Measurements from ENCODE around the gene SNRNP70.

The SNRNP70 gene

GRCh38 chr19:49098795-49099194 lies 13.5 kb downstream of the SNRNP70 start:
- 100% methylated on average over 4 of the region's 4 CpGs for WGBS (ENCODE audit: insufficient coverage)
- Histone ChIP-seq H3K4me3 (ENCODE audit: control insufficient read depth in 1 of 7, extremely low read depth in 1 of 7, insufficient read depth in 4 of 7, low read depth in 2 of 7, low read length in 6 of 7) (no peak overlapping the region), H3K27me3 (replicated peaks in 2 of 5; ENCODE audit: control insufficient read depth in 4 of 5, insufficient read depth in 5 of 5, low read length in 4 of 5) (no peaks in the 10 kb centered on the region), H3K27ac (ENCODE audit: insufficient read depth in 1 of 2, low read depth in 1 of 2, low read length in 2 of 2, poor library complexity in 1 of 2, severe bottlenecking in 2 of 2) (no peak overlapping the region), H3K4me1 (ENCODE audit: control extremely low read depth in 1 of 4, control insufficient read depth in 4 of 4, insufficient read depth in 4 of 4, low read length in 3 of 4) (no peaks in the 10 kb centered on the region), H3K36me3 (ENCODE audit: control insufficient read depth in 4 of 4, insufficient read depth in 4 of 4, low read length in 3 of 4) (peaks cover 12 to 85% (median 73%) of the 10 kb centered on the region in 4 experiments), H3K9me3 (ENCODE audit: control extremely low read depth in 1 of 5, control insufficient read depth in 4 of 5, insufficient read depth in 2 of 5, low read depth in 1 of 5, low read length in 4 of 5) (no peaks in the 10 kb centered on the region)
- ChIA-PET POLR2A (interaction anchor here (1.1 kb wide), 1 partner anchor 11 kb away, joined by 4 read pairs; no protein-coding TSS in a partner anchor), CTCF (interaction anchor here (0.5 to 3.3 kb wide), 14 partner anchors 8 to 380 kb away, joined by 3 to 35 read pairs (median 6); no protein-coding TSS in a partner anchor)
- no peak for DNase-seq

- WGBS (ENCODE audit: insufficient coverage), result 96% methylated on average over 8 of the region's 12 CpGs
- Histone ChIP-seq H3K36me3 (ENCODE audit: control insufficient read depth in 4 of 4, insufficient read depth in 4 of 4, low read length in 3 of 4) (peaks cover 9 to 86% (median 74%) of the 10 kb centered on the region in 4 experiments), H3K4me3 (ENCODE audit: control insufficient read depth in 1 of 7, extremely low read depth in 1 of 7, insufficient read depth in 4 of 7, low read depth in 2 of 7, low read length in 6 of 7) (no peak overlapping the region), H3K4me1 (ENCODE audit: control extremely low read depth in 1 of 4, control insufficient read depth in 4 of 4, insufficient read depth in 4 of 4, low read length in 3 of 4) (no peaks in the 10 kb centered on the region), H3K27ac (ENCODE audit: insufficient read depth in 1 of 2, low read depth in 1 of 2, low read length in 2 of 2, poor library complexity in 1 of 2, severe bottlenecking in 2 of 2) (no peak overlapping the region), H3K9me3 (ENCODE audit: control extremely low read depth in 1 of 5, control insufficient read depth in 4 of 5, insufficient read depth in 2 of 5, low read depth in 1 of 5, low read length in 4 of 5) (no peaks in the 10 kb centered on the region), H3K27me3 (replicated peaks in 2 of 5; ENCODE audit: control insufficient read depth in 4 of 5, insufficient read depth in 5 of 5, low read length in 4 of 5) (no peaks in the 10 kb centered on the region)
- ChIA-PET CTCF (interaction anchor here (0.9 to 2.2 kb wide), 3 partner anchors 12 to 98 kb away, joined by 3 to 9 read pairs (median 6); partner anchors contain the start of gene LIN7B), POLR2A (no interaction called here)
- DNase-seq, result no peak
Measured at GRCh38 chr19:49101160-49101559, 15.9 kb downstream of the SNRNP70 start.

- ChIA-PET POLR2A (interaction anchor here (1.4 kb wide), 1 partner anchor 12 kb away, joined by 3 read pairs; the partner anchor contains the start of gene LIN7B), CTCF (interaction anchor here (1.1 to 1.4 kb wide), 4 partner anchors 15 to 97 kb away, joined by 3 to 5 read pairs (median 4); no protein-coding TSS in a partner anchor)
- H3K9me3 ChIP-seq (ENCODE audit: control extremely low read depth in 1 of 5, control insufficient read depth in 4 of 5, insufficient read depth in 2 of 5, low read depth in 1 of 5, low read length in 4 of 5), result no peaks in the 10 kb centered on the region
- no peak overlapping the region for H3K27ac ChIP-seq (ENCODE audit: insufficient read depth in 1 of 2, low read depth in 1 of 2, low read length in 2 of 2, poor library complexity in 1 of 2, severe bottlenecking in 2 of 2)
- H3K27me3 ChIP-seq (replicated peaks in 2 of 5; ENCODE audit: control insufficient read depth in 4 of 5, insufficient read depth in 5 of 5, low read length in 4 of 5), result no peaks in the 10 kb centered on the region
- no peaks in the 10 kb centered on the region for H3K4me1 ChIP-seq (ENCODE audit: control extremely low read depth in 1 of 4, control insufficient read depth in 4 of 4, insufficient read depth in 4 of 4, low read length in 3 of 4)
- no peak for DNase-seq
- H3K4me3 ChIP-seq (ENCODE audit: control insufficient read depth in 1 of 7, extremely low read depth in 1 of 7, insufficient read depth in 4 of 7, low read depth in 2 of 7, low read length in 6 of 7), result no peak overlapping the region
- peaks cover 9 to 88% (median 75%) of the 10 kb centered on the region in 4 experiments for H3K36me3 ChIP-seq (ENCODE audit: control insufficient read depth in 4 of 4, insufficient read depth in 4 of 4, low read length in 3 of 4)
- WGBS (ENCODE audit: insufficient coverage), result over 99% methylated on average over 11 of the region's 12 CpGs
Measured at GRCh38 chr19:49102303-49102702, 17.1 kb downstream of the SNRNP70 start.

GRCh38 chr19:49103331-49104085 lies 18.3 kb downstream of the SNRNP70 start:
- ChIA-PET POLR2A (no interaction called here), CTCF (interaction anchor here (1.2 to 3.7 kb wide), 4 partner anchors 8 to 96 kb away, joined by 4 to 21 read pairs (median 8); partner anchors contain the start of gene LIN7B)
- Histone ChIP-seq H3K4me1 (ENCODE audit: control extremely low read depth in 1 of 4, control insufficient read depth in 4 of 4, insufficient read depth in 4 of 4, low read length in 3 of 4) (no peaks in the 10 kb centered on the region), H3K27ac (ENCODE audit: insufficient read depth in 1 of 2, low read depth in 1 of 2, low read length in 2 of 2, poor library complexity in 1 of 2, severe bottlenecking in 2 of 2) (no peak overlapping the region), H3K27me3 (replicated peaks in 2 of 5; ENCODE audit: control insufficient read depth in 4 of 5, insufficient read depth in 5 of 5, low read length in 4 of 5) (no peaks in the 10 kb centered on the region), H3K36me3 (ENCODE audit: control insufficient read depth in 4 of 4, insufficient read depth in 4 of 4, low read length in 3 of 4) (peaks cover 6 to 93% (median 72%) of the 10 kb centered on the region in 4 experiments), H3K9me3 (ENCODE audit: control extremely low read depth in 1 of 5, control insufficient read depth in 4 of 5, insufficient read depth in 2 of 5, low read depth in 1 of 5, low read length in 4 of 5) (no peaks in the 10 kb centered on the region), H3K4me3 (ENCODE audit: control insufficient read depth in 1 of 7, extremely low read depth in 1 of 7, insufficient read depth in 4 of 7, low read depth in 2 of 7, low read length in 6 of 7) (no peak overlapping the region)
- no peak for DNase-seq
- 94% methylated on average over 26 of the region's 33 CpGs for WGBS (ENCODE audit: insufficient coverage)

GRCh38 chr19:49104229-49104864 lies 19.1 kb downstream of the SNRNP70 start:
- Histone ChIP-seq H3K9me3 (ENCODE audit: control extremely low read depth in 1 of 5, control insufficient read depth in 4 of 5, insufficient read depth in 2 of 5, low read depth in 1 of 5, low read length in 4 of 5) (no peaks in the 10 kb centered on the region), H3K4me1 (ENCODE audit: control extremely low read depth in 1 of 4, control insufficient read depth in 4 of 4, insufficient read depth in 4 of 4, low read length in 3 of 4) (no peaks in the 10 kb centered on the region), H3K36me3 (ENCODE audit: control insufficient read depth in 4 of 4, insufficient read depth in 4 of 4, low read length in 3 of 4) (peaks cover 8 to 93% (median 72%) of the 10 kb centered on the region in 4 experiments), H3K27ac (ENCODE audit: insufficient read depth in 1 of 2, low read depth in 1 of 2, low read length in 2 of 2, poor library complexity in 1 of 2, severe bottlenecking in 2 of 2) (no peak overlapping the region), H3K27me3 (replicated peaks in 2 of 5; ENCODE audit: control insufficient read depth in 4 of 5, insufficient read depth in 5 of 5, low read length in 4 of 5) (no peaks in the 10 kb centered on the region), H3K4me3 (ENCODE audit: control insufficient read depth in 1 of 7, extremely low read depth in 1 of 7, insufficient read depth in 4 of 7, low read depth in 2 of 7, low read length in 6 of 7) (no peak overlapping the region)
- WGBS (ENCODE audit: insufficient coverage), result 87% methylated on average over 20 of the region's 30 CpGs
- DNase-seq, result no peak
- CTCF ChIA-PET, result interaction anchor here (2.4 to 3.7 kb wide), 4 partner anchors 9 to 104 kb away, joined by 7 to 21 read pairs (median 12); partner anchors contain the start of gene LIN7B
- POLR2A ChIA-PET, result no interaction called here

GRCh38 chr19:49106648-49107135 lies 21.4 kb downstream of the SNRNP70 start:
- Histone ChIP-seq H3K9me3 (ENCODE audit: control extremely low read depth in 1 of 5, control insufficient read depth in 4 of 5, insufficient read depth in 2 of 5, low read depth in 1 of 5, low read length in 4 of 5) (no peaks in the 10 kb centered on the region), H3K27me3 (replicated peaks in 2 of 5; ENCODE audit: control insufficient read depth in 4 of 5, insufficient read depth in 5 of 5, low read length in 4 of 5) (no peaks in the 10 kb centered on the region), H3K36me3 (ENCODE audit: control insufficient read depth in 4 of 4, insufficient read depth in 4 of 4, low read length in 3 of 4) (peaks cover 4 to 79% (median 60%) of the 10 kb centered on the region in 4 experiments), H3K4me1 (ENCODE audit: control extremely low read depth in 1 of 4, control insufficient read depth in 4 of 4, insufficient read depth in 4 of 4, low read length in 3 of 4) (no peaks in the 10 kb centered on the region), H3K4me3 (ENCODE audit: control insufficient read depth in 1 of 7, extremely low read depth in 1 of 7, insufficient read depth in 4 of 7, low read depth in 2 of 7, low read length in 6 of 7) (no peak overlapping the region), H3K27ac (ENCODE audit: insufficient read depth in 1 of 2, low read depth in 1 of 2, low read length in 2 of 2, poor library complexity in 1 of 2, severe bottlenecking in 2 of 2) (no peak overlapping the region)
- WGBS (ENCODE audit: insufficient coverage), result 75% methylated on average over 12 of the region's 12 CpGs
- CTCF ChIA-PET, result interaction anchor here (1.0 to 3.7 kb wide), 14 partner anchors 8 to 119 kb away, joined by 3 to 21 read pairs (median 7); partner anchors contain the start of gene LIN7B
- POLR2A ChIA-PET, result interaction anchor here (0.5 kb wide), 1 partner anchor 105 kb away, joined by 3 read pairs; no protein-coding TSS in a partner anchor
- DNase-seq, result peak; percentile 60 to 76 (median 69)

Data from common myeloid progenitor, CD34-positive (primary cell).